Natural killer cell (primary cell): ENCODE results near the gene ABI3BP. TPM values are rescaled to one million over a fixed set of nuclear protein-coding genes. Genes with fewer than 3 reads are reported as not detected.

Source experiments
- ATAC-seq, 3 donors: fragments of 150-1000 bp in 2 of 3; fragments of 200-7000 bp in 1 of 3; cut with Tn5 transposase; 1 replicate in 1 of 3; 2 replicates in 2 of 3; pipeline ENCODE4 v1.10.0; 2021; ENCODE audit warnings: mild to moderate bottlenecking in 2 of 3, moderate library complexity in 2 of 3
- DNase-seq, 2 donors: peaks; one replicate each; pipeline versions ENCODE4 v3.0.0 to v3.0.0-alpha.2; 2013 to 2021; ENCODE audit warnings: mixed read lengths in 1 of 2
- H3K27ac ChIP-seq: one replicate; pipeline ENCODE4 v1.5.1; 2013; ENCODE audit warnings: mild to moderate bottlenecking, low read length
- H3K27me3 ChIP-seq: one replicate; pipeline ENCODE4 v1.6.1; 2013; ENCODE audit warnings: low read length; ENCODE audit not compliant: control insufficient read depth, insufficient read depth
- H3K36me3 ChIP-seq: one replicate; pipeline ENCODE4 v1.6.1; 2013; ENCODE audit warnings: low read length; ENCODE audit not compliant: control insufficient read depth, insufficient read depth
- H3K4me1 ChIP-seq: one replicate; pipeline ENCODE4 v1.6.1; 2013; ENCODE audit warnings: low read length; ENCODE audit not compliant: control insufficient read depth, insufficient read depth
- H3K4me3 ChIP-seq: one replicate; pipeline ENCODE4 v1.5.1; 2013; ENCODE audit warnings: low read length
- H3K9me3 ChIP-seq: one replicate; pipeline ENCODE4 v1.6.1; 2013; ENCODE audit warnings: low read length; ENCODE audit not compliant: control insufficient read depth, insufficient read depth
- H3K27ac Mint-ChIP-seq, 2 donors: one replicate each; pipeline ENCODE4 v1.8.0; 2022; ENCODE audit warnings: mild to moderate bottlenecking in 2 of 2, mixed read lengths in 2 of 2, moderate library complexity in 1 of 2
- H3K27me3 Mint-ChIP-seq, 2 donors: one replicate each; pipeline ENCODE4 v1.8.0; 2022; ENCODE audit warnings: low read depth in 2 of 2, mixed read lengths in 2 of 2
- H3K36me3 Mint-ChIP-seq: one replicate; pipeline ENCODE4 v1.8.0; 2022; ENCODE audit warnings: mixed read lengths
- H3K4me1 Mint-ChIP-seq, 2 donors: one replicate each; pipeline ENCODE4 v1.8.0; 2022; ENCODE audit warnings: mixed read lengths in 2 of 2
- H3K4me3 Mint-ChIP-seq: one replicate; pipeline ENCODE4 v1.8.0; 2022; ENCODE audit warnings: mild to moderate bottlenecking, moderate library complexity, mixed read lengths
- H3K9me3 Mint-ChIP-seq, 2 donors: one replicate each; pipeline ENCODE4 v1.8.0; 2022; ENCODE audit warnings: mixed read lengths in 2 of 2
- CTCF ChIP-seq: fragments of 200-600 bp; IDR thresholded peaks from one replicate; pipeline ENCODE4 v1.8.0; 2022; ENCODE audit warnings: antibody characterized with exemption
- WGBS: methylation state at CpG from one replicate; pipeline ENCODE4 v1.1.7; 2013; ENCODE audit warnings: missing lambda C conversion rate; ENCODE audit not compliant: insufficient coverage; 5-methylcytosine and 5-hydroxymethylcytosine counted together
- intact Hi-C: fragments of 100-400 bp; cut with micrococcal nuclease; formaldehyde crosslinking; loops from one replicate; pipeline ENCODE4 v1.14.2; 2022
- total RNA-seq, 4 donors: library from RNA; stranded (reverse); fragments of 120-200 nt in 1 of 4; gene quantifications; one replicate each; pipeline versions ENCODE4 v1.2.3 to v1.2.4, GENCODE V29; 2013 to 2022

The ABI3BP gene
- total RNA-seq, 3 donors from 2014 or later (not counting 1 experiment from before 2014, with no cell fraction given) = not detected

- no peak for TF ChIP-seq CTCF
- intact Hi-C loops = no loop called here
Measured at GRCh38 chr3:101037613-101038012, 44.4 kb upstream of the ABI3BP start.

GRCh38 chr3:101036676-101037075, 43.5 kb upstream of the ABI3BP start:
- DNase-seq (no peak), ATAC-seq (no peak)
- no peaks in the 10 kb centered on the region for H3K9me3 ChIP-seq
- H3K4me3 ChIP-seq = no peak overlapping the region
- Mint-ChIP-seq H3K9me3 (peaks cover 0 to 9% of the 10 kb centered on the region in 2 donors), H3K4me1 (no peaks in the 10 kb centered on the region), H3K27ac (no peak overlapping the region), H3K36me3 (no peaks in the 10 kb centered on the region), H3K4me3 (no peak overlapping the region), H3K27me3 (no peaks in the 10 kb centered on the region)
- H3K4me1 ChIP-seq = no peaks in the 10 kb centered on the region
- TF ChIP-seq CTCF = no peak
- H3K27me3 ChIP-seq = no peaks in the 10 kb centered on the region
- intact Hi-C loops = no loop called here
- WGBS = 100% methylated on average over 1 of the region's 3 CpGs
- H3K27ac ChIP-seq = no peak overlapping the region
- H3K36me3 ChIP-seq = no peaks in the 10 kb centered on the region

More at GRCh38 chr3:101037613-101038012, 44.4 kb upstream of the ABI3BP start:
- H3K9me3 ChIP-seq = no peaks in the 10 kb centered on the region
- Mint-ChIP-seq H3K27ac (no peak overlapping the region), H3K27me3 (no peaks in the 10 kb centered on the region), H3K9me3 (peaks cover 2 to 9% of the 10 kb centered on the region in 2 donors), H3K4me1 (no peaks in the 10 kb centered on the region), H3K4me3 (no peak overlapping the region), H3K36me3 (no peaks in the 10 kb centered on the region)
- no peaks in the 10 kb centered on the region for H3K27me3 ChIP-seq
- ATAC-seq (no peak), DNase-seq (no peak)
- 97% methylated on average over 5 of the region's 5 CpGs for WGBS
- no peak overlapping the region for H3K27ac ChIP-seq
- H3K4me3 ChIP-seq = no peak overlapping the region
- no peaks in the 10 kb centered on the region for H3K4me1 ChIP-seq
- H3K36me3 ChIP-seq = no peaks in the 10 kb centered on the region

GRCh38 chr3:101036213-101036618, 43.0 kb upstream of the ABI3BP start:
- Histone ChIP-seq H3K27ac (no peak overlapping the region), H3K4me1 (no peaks in the 10 kb centered on the region), H3K36me3 (no peaks in the 10 kb centered on the region), H3K4me3 (no peak overlapping the region), H3K9me3 (no peaks in the 10 kb centered on the region), H3K27me3 (no peaks in the 10 kb centered on the region)
- H3K4me3 Mint-ChIP-seq = no peak overlapping the region
- DNase-seq (no peak), ATAC-seq (no peak)
- no peak overlapping the region for H3K27ac Mint-ChIP-seq
- no peak for TF ChIP-seq CTCF
- H3K9me3 Mint-ChIP-seq = peaks cover 0 to 9% of the 10 kb centered on the region in 2 donors
- intact Hi-C loops = no loop called here
- 78% methylated on average over 1 of the region's 1 CpG for WGBS
- H3K36me3 Mint-ChIP-seq = no peaks in the 10 kb centered on the region
- H3K4me1 Mint-ChIP-seq = no peaks in the 10 kb centered on the region
- no peaks in the 10 kb centered on the region for H3K27me3 Mint-ChIP-seq

- ATAC-seq = peak in 1 of 3 donors; percentile 5
- Mint-ChIP-seq H3K4me3 (no peak overlapping the region), H3K9me3 (peaks cover 2 to 12% of the 10 kb centered on the region in 2 donors), H3K4me1 (no peaks in the 10 kb centered on the region), H3K36me3 (no peaks in the 10 kb centered on the region), H3K27me3 (no peaks in the 10 kb centered on the region), H3K27ac (no peak overlapping the region)
- Histone ChIP-seq H3K4me1 (no peaks in the 10 kb centered on the region), H3K4me3 (no peak overlapping the region), H3K27ac (no peak overlapping the region), H3K9me3 (no peaks in the 10 kb centered on the region), H3K36me3 (no peaks in the 10 kb centered on the region), H3K27me3 (no peaks in the 10 kb centered on the region)
- WGBS = 92% methylated on average over 4 of the region's 5 CpGs
- intact Hi-C loops = no loop called here
- DNase-seq = no peak
- no peak for TF ChIP-seq CTCF
Measured at GRCh38 chr3:101027286-101027685, 34.1 kb upstream of the ABI3BP start.
